HepG2 (cell line): ENCODE measurements around the gene NPPB. TPM values are rescaled to one million over a fixed set of nuclear protein-coding genes. Genes with fewer than 3 reads are reported as not detected.
A peak's percentile ranks its signal among the peaks of the same experiment; 100 is the strongest.

Experiments
- BRD4 ChIP-seq: sonication (generic); formaldehyde crosslinking; IDR thresholded peaks from 2 replicates; pipeline ENCODE4 v1.4.0; 2020; ENCODE audit warnings: missing genetic modification reagents
- HOXD1 ChIP-seq: sonication (generic); formaldehyde crosslinking; IDR thresholded peaks from 2 replicates; pipeline ENCODE4 v1.5.0; 2020; ENCODE audit warnings: missing genetic modification reagents
- POLR2G ChIP-seq: fragments of 200-400 bp; formaldehyde crosslinking; IDR thresholded peaks from 2 replicates; pipeline ENCODE4 v1.6.1; 2018; ENCODE audit warnings: mild to moderate bottlenecking, low read depth, low read length, moderate library complexity
- YY1 ChIP-seq: IDR thresholded peaks from 2 replicates; pipeline ENCODE4 v1.6.1; 2011; ENCODE audit warnings: low read length, low read depth, moderate library complexity, mild to moderate bottlenecking; ENCODE audit not compliant: insufficient read depth, insufficient replicate concordance
- ZNF567 ChIP-seq: sonication (generic); formaldehyde crosslinking; IDR thresholded peaks from 2 replicates; pipeline ENCODE4 v1.8.1; 2023; ENCODE audit warnings: mild to moderate bottlenecking, missing genetic modification reagents, borderline replicate concordance
- ZNF75D ChIP-seq: sonication (generic); formaldehyde crosslinking; IDR thresholded peaks from 2 replicates; pipeline ENCODE4 v1.8.1; 2023; ENCODE audit warnings: missing genetic modification reagents, mild to moderate bottlenecking, borderline replicate concordance
- polyA plus RNA-seq, 8 experiments: library from polyadenylated mRNA; depleted of rRNA in 3 of 8; stranded (reverse) in 7 of 8; unstranded in 1 of 8; fragments of >200 nt; fragmentation: Illumina TruSeq in 4 of 8; extraction: Trizol in 4 of 8; gene quantifications; 2 replicates each; pipeline versions ENCODE4 v1.2.1 to v1.2.3, GENCODE V29; 2011 to 2016; ENCODE audit warnings: low read depth in 4 of 8, missing spikeins in 1 of 8, mixed read lengths in 1 of 8; ENCODE audit not compliant: insufficient read depth in 1 of 8
- total RNA-seq, 5 experiments: library from RNA; depleted of rRNA; stranded (reverse); fragments of >200 nt; fragmentation: Illumina TruSeq; extraction: Trizol; gene quantifications; 2 replicates each; pipeline ENCODE4 v1.2.3, GENCODE V29; 2016; ENCODE audit warnings: low read depth in 1 of 5
- TF ChIP-seq, protein P1 (sequence below): sonication (generic); formaldehyde crosslinking; IDR thresholded peaks from 2 replicates; pipeline ENCODE4 v1.4.0; 2020; ENCODE audit warnings: missing genetic modification reagents
- TF ChIP-seq, protein P2 (sequence below): sonication (generic); formaldehyde crosslinking; IDR thresholded peaks from 2 replicates; pipeline ENCODE4 v1.4.0; 2020; ENCODE audit warnings: missing genetic modification reagents
- TF ChIP-seq, protein P3 (sequence below): sonication (generic); formaldehyde crosslinking; IDR thresholded peaks from 2 replicates; pipeline ENCODE4; 2020; ENCODE audit warnings: missing genetic modification reagents, mild to moderate bottlenecking, borderline replicate concordance
- TF ChIP-seq, protein P4 (sequence below): sonication (generic); formaldehyde crosslinking; IDR thresholded peaks from 2 replicates; pipeline ENCODE4 v1.4.0; 2020; ENCODE audit warnings: mild to moderate bottlenecking, missing genetic modification reagents
- TF ChIP-seq, protein P5 (sequence below): sonication (generic); formaldehyde crosslinking; IDR thresholded peaks from 2 replicates; pipeline ENCODE4 v1.5.1; 2020; ENCODE audit warnings: mild to moderate bottlenecking, missing genetic modification reagents, borderline replicate concordance

NPPB gene
- total and polyA plus RNA-seq, 2 of the 13 experiments (the other 11 are each of a cell fraction or from before 2014, with no cell fraction given): 1.9 TPM; not detected in 1

DNA sequence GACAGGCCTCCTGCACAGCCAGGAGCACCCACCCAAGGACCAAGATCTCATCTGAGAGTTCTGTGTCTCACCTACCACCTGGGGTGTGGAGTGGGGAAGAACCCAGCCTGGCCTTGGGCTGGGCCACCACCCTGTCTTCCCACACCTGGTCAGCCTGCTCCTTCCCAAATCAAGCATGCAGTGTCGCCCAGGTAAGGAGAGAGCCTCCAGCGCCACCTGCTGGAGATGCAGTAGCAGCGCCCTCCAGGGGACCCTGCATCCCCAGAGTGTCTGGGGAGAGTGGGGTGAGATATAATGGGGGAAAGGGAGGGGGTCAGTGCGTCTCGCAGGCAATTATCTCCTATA lies 35.1 kb upstream of the NPPB start (continued):
- no peak for TF ChIP-seq ZNF567 (CRISPR knock-in tag)
- peak; percentile 27 for TF ChIP-seq YY1
- TF ChIP-seq, protein P1, sequence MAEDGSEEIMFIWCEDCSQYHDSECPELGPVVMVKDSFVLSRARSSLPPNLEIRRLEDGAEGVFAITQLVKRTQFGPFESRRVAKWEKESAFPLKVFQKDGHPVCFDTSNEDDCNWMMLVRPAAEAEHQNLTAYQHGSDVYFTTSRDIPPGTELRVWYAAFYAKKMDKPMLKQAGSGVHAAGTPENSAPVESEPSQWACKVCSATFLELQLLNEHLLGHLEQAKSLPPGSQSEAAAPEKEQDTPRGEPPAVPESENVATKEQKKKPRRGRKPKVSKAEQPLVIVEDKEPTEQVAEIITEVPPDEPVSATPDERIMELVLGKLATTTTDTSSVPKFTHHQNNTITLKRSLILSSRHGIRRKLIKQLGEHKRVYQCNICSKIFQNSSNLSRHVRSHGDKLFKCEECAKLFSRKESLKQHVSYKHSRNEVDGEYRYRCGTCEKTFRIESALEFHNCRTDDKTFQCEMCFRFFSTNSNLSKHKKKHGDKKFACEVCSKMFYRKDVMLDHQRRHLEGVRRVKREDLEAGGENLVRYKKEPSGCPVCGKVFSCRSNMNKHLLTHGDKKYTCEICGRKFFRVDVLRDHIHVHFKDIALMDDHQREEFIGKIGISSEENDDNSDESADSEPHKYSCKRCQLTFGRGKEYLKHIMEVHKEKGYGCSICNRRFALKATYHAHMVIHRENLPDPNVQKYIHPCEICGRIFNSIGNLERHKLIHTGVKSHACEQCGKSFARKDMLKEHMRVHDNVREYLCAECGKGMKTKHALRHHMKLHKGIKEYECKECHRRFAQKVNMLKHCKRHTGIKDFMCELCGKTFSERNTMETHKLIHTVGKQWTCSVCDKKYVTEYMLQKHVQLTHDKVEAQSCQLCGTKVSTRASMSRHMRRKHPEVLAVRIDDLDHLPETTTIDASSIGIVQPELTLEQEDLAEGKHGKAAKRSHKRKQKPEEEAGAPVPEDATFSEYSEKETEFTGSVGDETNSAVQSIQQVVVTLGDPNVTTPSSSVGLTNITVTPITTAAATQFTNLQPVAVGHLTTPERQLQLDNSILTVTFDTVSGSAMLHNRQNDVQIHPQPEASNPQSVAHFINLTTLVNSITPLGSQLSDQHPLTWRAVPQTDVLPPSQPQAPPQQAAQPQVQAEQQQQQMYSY (CRISPR knock-in tag): no peak
- TF ChIP-seq, protein P2, sequence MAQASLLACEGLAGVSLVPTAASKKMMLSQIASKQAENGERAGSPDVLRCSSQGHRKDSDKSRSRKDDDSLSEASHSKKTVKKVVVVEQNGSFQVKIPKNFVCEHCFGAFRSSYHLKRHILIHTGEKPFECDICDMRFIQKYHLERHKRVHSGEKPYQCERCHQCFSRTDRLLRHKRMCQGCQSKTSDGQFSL: no peak
- TF ChIP-seq, protein P3, sequence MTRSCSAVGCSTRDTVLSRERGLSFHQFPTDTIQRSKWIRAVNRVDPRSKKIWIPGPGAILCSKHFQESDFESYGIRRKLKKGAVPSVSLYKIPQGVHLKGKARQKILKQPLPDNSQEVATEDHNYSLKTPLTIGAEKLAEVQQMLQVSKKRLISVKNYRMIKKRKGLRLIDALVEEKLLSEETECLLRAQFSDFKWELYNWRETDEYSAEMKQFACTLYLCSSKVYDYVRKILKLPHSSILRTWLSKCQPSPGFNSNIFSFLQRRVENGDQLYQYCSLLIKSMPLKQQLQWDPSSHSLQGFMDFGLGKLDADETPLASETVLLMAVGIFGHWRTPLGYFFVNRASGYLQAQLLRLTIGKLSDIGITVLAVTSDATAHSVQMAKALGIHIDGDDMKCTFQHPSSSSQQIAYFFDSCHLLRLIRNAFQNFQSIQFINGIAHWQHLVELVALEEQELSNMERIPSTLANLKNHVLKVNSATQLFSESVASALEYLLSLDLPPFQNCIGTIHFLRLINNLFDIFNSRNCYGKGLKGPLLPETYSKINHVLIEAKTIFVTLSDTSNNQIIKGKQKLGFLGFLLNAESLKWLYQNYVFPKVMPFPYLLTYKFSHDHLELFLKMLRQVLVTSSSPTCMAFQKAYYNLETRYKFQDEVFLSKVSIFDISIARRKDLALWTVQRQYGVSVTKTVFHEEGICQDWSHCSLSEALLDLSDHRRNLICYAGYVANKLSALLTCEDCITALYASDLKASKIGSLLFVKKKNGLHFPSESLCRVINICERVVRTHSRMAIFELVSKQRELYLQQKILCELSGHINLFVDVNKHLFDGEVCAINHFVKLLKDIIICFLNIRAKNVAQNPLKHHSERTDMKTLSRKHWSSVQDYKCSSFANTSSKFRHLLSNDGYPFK (CRISPR knock-in tag): no peak
- TF ChIP-seq, protein P4, sequence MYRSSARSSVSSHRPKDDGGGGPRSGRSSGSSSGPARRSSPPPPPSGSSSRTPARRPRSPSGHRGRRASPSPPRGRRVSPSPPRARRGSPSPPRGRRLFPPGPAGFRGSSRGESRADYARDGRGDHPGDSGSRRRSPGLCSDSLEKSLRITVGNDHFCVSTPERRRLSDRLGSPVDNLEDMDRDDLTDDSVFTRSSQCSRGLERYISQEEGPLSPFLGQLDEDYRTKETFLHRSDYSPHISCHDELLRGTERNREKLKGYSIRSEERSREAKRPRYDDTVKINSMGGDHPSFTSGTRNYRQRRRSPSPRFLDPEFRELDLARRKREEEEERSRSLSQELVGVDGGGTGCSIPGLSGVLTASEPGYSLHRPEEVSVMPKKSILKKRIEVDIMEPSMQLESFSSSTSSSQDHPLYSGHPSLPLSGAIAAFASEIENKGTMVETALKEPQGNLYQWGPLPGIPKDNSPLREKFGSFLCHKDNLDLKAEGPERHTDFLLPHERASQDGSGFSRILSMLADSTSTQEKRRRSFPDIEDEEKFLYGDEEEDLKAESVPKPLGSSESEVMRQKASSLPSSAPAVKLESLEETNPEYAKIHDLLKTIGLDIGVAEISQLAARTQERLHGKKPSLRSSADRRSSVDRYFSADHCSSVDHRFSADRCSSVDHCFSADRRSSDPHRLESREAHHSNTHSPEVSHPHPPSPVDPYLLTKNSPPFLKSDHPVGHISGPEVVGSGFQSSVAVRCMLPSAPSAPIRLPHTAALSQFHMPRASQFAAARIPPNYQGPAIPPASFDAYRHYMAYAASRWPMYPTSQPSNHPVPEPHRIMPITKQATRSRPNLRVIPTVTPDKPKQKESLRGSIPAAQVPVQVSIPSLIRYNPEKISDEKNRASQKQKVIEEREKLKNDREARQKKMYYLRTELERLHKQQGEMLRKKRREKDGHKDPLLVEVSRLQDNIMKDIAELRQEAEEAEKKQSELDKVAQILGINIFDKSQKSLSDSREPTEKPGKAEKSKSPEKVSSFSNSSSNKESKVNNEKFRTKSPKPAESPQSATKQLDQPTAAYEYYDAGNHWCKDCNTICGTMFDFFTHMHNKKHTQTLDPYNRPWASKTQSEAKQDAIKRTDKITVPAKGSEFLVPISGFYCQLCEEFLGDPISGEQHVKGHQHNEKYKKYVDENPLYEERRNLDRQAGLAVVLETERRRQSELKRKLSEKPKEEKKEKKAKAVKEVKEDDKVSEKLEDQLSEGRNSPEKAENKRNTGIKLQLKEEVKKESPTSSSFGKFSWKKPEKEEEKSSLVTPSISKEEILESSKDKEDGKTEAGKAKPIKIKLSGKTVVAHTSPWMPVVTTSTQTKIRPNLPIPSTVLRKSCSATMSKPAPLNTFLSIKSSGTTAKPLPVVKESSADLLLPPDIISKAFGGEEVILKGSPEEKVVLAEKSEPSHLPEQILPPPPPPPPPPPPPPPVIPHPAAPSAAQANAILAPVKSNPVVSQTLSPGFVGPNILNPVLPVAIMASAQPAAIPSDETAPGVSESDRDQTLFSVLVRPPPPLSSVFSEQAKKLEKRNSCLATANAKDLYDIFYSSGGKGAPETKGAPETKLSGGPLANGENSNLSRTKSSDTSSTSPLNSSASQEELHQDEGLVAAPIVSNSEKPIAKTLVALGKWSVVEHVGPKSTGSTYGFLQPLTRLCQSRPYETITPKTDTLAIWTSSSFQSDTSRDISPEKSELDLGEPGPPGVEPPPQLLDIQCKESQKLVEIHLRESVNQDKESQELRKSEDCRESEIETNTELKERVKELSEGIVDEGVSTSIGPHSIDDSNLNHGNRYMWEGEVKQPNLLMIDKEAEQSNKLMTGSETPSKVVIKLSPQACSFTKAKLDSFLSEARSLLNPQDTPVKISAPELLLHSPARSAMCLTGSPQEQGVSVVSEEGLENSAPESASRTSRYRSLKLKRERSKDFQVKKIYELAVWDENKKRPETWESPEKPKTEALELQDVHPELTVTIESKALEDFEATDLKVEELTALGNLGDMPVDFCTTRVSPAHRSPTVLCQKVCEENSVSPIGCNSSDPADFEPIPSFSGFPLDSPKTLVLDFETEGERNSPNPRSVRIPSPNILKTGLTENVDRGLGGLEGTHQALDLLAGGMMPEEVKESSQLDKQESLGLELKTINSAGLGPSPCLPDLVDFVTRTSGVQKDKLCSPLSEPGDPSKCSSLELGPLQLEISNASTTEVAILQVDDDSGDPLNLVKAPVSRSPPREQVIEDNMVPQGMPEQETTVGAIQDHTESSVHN: no peak
- no peak for TF ChIP-seq ZNF75D
- TF ChIP-seq, protein P5, sequence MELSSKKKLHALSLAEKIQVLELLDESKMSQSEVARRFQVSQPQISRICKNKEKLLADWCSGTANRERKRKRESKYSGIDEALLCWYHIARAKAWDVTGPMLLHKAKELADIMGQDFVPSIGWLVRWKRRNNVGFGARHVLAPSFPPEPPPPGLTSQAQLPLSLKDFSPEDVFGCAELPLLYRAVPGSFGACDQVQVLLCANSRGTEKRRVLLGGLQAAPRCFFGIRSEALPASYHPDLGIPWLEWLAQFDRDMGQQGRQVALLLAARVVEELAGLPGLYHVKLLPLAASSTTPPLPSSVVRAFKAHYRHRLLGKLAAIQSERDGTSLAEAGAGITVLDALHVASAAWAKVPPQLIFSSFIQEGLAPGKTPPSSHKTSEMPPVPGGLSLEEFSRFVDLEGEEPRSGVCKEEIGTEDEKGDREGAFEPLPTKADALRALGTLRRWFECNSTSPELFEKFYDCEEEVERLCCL: no peak
- TF ChIP-seq HOXD1 (CRISPR knock-in tag): no peak
- no peak for TF ChIP-seq BRD4 (CRISPR knock-in tag)
- TF ChIP-seq POLR2G: no peak
